ENCODE results near the gene SNED1.

The SNED1 gene

DNA sequence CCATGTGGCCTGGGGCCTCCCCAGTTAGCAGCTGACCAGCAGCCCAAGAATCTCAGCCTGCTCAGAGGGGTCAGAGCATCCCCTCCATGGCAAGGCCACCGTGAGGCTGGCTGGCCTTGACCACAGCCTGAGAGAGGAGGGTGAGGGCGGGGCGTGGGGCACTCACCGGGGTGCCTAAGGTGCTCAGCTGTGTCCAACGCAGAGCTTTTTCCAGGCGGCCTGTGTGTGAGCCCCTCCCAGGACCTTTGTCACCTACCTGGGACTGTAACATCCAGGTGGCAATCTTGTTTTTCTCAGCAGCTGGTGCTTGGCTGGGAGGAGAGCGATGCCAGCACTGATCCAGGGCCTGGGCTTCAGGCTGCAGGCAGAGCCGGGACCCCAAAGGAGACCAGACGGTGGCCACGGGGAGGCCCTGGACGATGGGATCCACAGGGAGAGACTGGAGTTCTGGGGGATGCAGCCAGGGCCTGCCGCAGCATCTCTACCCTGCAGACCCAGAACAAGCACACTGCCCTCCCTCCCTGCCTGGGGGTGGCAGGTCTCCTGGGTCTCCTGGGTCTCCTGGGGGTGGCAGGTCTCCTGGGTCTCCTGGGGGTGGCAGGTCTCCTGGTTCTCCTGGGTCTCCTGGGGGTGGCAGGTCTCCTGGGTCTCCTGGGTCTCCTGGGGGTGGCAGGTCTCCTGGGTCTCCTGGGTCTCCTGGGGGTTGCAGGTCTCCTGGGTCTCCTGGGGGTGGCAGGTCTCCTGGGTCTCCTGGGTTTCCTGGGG is 12.3 kb downstream of the SNED1 start:
- intact Hi-C loops (cut with DNase I) = no loop called here
- DNase-seq = peak in 12 of 42 donors; percentile 3 to 31 (median 14)

DNA sequence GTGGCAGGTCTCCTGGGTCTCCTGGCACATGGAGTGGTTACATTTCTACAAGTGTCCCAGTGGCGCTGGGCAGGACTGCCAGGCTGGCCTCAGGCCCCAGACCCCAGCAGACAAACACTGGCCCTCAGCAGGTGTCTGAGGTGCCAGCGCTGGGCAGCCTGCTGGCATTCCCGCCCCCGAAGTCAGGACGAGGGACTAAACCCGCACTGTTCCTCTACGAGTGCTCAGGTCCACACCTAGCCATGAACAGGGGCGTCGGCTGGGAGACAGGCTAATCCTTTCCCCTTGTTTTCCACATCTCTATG is 12.8 kb downstream of the SNED1 start:
- DNase-seq = peak in 13 of 42 donors; percentile 2 to 35 (median 12)
- intact Hi-C loops (cut with DNase I) = no loop called here

DNA sequence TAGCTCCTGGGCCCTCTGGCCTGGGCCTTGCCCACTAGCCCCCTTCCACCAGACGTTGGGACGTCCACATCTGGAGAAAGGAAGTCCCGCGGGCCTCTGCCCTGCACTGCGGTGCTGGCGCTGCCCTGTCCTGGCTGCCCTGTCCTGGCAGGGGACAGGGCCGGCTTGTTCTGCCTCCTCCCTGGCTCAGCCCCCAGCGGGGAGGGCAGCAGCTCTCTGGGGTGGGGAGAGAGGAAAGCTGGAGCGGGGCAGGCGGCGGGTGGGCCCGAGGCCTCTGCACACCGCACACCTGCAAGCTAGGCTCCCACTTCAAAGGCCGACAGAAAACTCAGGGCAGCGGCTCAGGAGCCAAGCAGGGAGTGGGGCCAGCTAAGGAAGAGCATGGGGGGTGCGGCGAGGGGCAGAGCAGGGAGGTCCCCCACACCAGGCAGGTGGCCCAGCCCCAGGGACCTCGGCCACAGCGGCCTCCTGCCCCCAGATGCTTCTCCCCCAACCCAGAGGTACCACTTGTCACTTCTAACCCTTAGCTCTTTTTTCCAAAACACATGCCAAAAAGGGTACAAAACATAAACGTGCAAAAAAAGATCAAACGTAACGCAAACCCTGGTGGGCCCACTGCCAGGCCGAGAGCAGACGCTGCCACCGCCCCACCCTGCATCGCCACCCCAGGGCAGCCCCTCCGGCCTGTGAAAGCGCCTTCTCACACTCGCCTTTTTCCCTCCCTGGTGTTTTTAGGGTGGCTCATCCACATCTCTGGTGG is 13.5 kb downstream of the SNED1 start:
- intact Hi-C loops (cut with DNase I) = no loop called here

GRCh38 chr2:241014224-241014623 is 15.8 kb downstream of the SNED1 start:
- intact Hi-C loops (cut with DNase I) = no loop called here
- peak in 9 of 42 donors; percentile 2 to 18 (median 9) for DNase-seq

More for the DNA sequence above, 13.5 kb downstream of the SNED1 start:
- peak in 16 of 42 donors; percentile 3 to 42 (median 18) for DNase-seq

GRCh38 chr2:241014764-241015163 is 16.3 kb downstream of the SNED1 start:
- DNase-seq = peak in 9 of 42 donors; percentile 1 to 27 (median 11)
- intact Hi-C loops (cut with DNase I) = no loop called here

DNA sequence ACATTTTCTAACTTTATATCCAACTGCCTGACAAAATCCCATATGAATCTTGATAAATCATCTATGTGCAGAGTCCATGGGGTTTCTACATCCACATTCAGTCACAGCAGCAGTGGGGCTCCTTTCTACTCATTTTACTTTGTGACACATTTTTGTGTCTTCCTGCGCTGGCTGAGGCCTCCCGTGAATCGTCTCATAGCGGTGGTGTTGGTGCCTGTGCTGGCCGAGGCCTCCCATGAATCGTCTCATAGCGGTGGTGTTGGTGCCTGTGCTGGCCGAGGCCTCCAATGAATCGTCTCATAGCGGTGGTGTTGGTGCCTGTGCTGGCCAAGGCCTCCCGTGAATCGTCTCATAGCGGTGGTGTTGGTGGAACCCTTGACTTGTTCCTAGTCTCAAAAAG is 17.0 kb downstream of the SNED1 start:
- intact Hi-C loops (cut with DNase I) = no loop called here
- DNase-seq = peak in 15 of 42 donors; percentile 4 to 42 (median 9)

DNA sequence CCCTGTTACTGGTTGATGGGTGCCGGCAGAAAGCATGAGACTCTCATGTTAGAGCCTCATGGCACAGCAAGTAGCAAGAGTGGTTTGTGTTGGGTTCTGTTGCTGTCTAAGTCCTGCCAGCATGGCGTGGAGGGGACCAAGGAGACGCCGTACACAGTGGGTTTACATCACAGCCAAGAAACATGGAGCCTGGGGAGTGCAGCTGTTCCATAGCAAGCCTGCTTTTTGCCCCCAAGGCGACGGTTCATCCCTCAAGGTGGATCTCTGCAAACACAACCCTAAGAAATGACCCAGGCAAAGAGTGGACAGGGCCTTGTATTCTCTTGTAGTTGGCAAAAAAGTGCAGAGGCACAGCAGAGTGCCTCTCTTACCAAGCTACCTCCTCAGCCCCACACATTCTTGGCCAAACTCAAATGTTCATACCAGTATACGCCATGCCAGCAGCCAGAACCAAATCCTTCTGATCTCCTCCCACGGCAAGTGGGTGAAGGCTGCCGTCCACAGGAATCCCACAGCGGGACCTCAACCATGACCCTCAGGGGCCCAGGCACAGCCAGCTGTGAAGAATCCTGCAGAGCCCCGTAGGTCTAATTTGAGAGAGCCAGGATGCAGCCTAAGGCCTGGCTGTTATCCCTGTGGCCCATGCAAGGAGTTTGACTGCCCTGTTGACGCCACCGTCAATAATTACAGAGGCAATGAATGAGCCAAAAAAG is 19.0 kb downstream of the SNED1 start:
- DNase-seq = peak in 11 of 42 donors; percentile 2 to 28 (median 8)
- intact Hi-C loops (cut with DNase I) = no loop called here

DNA sequence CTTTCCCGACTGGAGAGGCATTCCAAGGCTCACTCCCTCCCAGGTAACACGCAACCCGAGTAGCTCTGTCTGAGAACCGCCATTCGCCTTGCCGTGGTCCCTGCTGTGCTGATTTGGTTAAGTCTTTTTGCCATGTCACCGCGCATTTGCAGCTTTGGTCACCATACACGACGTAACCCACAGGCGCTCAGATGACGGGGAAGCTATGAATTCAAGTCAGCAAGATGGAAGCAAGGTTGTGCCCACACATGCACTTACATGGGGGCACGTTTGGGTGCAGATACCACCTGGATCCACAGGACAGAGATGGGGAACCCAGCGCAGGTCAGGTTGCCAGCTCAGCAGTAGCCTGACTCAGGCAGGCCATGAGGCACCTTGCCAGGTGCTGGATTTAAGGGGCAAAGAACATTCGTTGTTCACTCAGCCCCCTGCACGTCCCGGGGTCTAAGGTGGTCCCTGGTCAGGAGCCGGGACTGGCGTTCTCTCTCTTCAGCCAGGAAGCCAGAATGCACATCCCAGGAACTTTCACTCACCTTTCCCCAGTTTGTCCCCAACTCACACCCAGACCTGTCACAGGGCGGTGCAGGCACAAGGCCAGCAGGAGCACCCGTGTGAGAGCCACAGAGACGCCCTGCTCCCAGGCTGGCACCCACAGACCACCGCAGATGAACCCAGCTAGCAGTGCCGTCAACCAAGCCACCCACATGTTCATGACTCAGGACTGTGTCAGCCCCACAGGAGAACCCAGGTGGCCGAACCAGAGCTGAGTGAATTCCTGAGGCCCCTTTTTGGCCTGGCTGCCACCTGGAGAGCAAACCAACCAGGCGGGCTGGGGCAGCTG is 19.9 kb downstream of the SNED1 start:
- intact Hi-C loops (cut with DNase I) = no loop called here
- peak in 12 of 42 donors; percentile 3 to 36 (median 12) for DNase-seq

DNA sequence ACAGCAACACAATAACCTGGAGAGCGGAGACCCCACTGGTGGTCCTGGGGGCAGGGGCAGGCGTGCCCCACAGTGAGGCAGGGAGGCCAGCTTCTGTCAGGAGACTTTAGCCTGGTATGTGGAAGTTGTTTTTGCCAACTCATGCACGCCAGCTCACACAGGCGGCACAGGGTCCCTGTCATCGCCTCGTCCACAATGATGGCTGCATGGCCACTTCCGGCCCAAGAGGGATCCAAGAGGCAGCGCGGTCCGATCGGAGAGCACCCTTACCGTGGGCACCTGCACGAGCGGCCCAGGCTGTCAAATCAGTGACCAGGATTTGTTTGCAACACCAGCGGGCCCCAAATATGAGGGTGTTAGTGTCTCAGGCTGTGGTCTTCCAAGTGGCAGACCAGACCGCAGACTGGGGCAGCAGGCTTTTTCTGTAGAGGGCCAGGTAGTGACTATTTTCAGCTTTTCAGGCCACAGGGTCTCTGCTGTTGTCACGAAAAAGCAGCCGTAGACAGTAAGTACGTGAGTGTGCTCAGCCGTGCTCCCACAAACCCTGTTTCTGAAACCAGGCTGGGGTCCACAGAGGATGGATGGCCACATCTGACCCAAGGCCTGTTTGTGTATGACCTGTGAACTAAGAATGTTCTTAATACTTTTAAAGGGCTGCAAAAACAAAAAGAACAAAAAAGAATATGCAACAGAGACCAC is 21.2 kb downstream of the SNED1 start:
- intact Hi-C loops (cut with DNase I) = no loop called here
- peak in 8 of 42 donors; percentile 1 to 25 (median 12) for DNase-seq

- intact Hi-C loops (cut with DNase I) = no loop called here
- DNase-seq = peak in 5 of 42 donors; percentile 6 to 25 (median 13)
These were observed 21.8 kb downstream of the SNED1 start for GRCh38 chr2:241020201-241020600.

DNA sequence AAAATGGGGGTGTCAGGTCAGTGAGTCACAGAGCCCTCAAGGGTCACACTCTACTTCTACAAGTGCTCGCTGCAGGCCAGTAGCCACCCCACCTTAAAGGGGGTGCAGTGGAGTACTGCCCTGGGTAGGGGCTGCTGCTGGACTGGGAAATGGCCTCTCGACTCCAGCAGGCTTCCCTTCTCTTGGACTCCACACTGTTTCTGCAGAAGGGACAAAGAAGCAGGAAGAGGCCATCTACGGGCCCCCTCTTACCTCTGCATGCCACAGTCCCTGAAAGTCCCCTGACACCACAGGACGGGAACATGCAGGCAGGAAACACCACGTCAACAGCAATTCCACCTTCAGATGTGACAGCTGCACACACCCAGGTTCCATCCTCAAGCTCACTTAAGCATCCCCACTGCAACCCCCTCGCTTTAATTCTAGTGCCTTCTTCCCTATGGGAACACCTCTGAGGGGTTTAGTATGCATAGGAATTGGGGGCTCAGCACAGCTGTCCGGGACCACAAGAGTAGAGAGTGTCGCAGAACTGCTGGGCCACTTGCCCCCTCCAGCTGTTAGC is 22.3 kb downstream of the SNED1 start:
- peak in 7 of 42 donors; percentile 3 to 22 (median 10) for DNase-seq
- intact Hi-C loops (cut with DNase I) = no loop called here

DNA sequence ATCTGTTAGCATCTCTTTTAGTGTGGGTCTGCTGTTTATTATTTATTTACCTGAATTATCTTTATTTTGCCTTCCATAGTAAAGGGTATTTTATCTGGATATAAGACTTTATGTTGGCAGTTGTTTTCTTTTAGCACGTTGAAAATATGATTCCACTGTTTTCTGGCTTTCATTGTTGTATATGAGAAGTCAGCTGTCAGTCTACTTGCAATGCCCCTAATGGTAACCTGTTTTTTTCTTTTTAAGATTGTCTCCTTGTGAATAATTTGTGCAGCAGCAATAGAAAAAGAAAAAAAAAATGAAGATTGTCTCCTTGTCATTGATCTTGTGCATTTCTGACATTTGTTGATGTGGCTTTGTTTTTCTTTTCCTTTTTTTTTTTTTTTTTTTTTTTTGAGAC is 27.2 kb downstream of the SNED1 start:
- intact Hi-C loops (cut with DNase I) = no loop called here
- DNase-seq = no peak

DNA sequence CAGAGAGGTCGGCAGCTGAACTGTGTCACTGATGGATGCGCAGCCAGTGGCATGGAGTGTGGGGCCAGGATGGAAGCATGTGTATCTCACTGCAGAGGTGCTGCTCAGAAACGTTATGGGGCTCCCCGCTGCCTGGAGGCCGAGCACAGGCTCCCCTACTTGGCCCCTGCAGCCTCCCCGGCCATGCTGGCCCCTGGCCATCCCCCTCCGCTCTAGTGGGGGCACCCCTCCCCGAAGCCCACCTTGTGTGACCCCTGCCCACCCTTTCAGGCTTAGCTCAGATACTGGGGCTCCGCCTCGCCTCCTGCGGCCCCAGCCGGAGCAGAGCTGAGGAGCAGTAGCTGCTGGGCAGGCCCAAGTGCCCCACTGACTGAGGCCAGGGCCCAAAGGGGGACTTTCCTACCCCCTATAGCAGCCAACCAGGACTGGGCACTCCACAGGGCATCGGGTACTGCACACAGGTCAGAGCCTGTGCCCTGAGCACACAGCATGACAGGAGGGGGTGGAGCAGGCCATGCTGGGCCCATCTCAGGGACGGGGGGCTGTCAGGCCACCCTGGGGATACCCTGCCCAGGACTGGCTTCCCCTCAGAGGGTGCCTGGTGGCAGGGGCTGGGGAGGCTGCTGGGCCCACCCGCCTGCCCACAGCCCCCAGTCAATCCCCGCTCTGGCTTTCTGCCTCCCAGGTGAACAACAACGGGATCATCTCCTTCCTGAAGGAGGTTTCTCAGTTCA is 31.3 kb downstream of the SNED1 start:
- DNase-seq = peak in 7 of 42 donors; percentile 5 to 21 (median 10)

DNA sequence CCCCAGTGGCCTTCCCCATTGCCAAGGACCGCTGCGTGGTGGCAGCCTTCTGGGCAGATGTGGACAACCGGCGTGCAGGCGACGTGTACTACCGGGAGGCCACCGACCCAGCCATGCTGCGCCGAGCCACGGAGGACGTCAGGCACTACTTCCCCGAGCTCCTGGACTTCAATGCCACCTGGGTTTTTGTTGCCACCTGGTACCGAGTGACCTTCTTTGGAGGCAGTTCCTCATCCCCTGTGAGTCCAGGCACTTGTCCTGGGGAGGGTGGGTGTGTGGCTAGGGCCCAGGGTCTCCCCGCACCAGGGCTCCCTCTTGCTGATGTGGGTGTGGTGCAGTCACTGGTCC is 31.9 kb downstream of the SNED1 start:
- peak in 6 of 42 donors; percentile 2 to 31 (median 8) for DNase-seq
- intact Hi-C loops (cut with DNase I) = no loop called here

More for the DNA sequence above, 31.3 kb downstream of the SNED1 start:
- intact Hi-C loops (cut with DNase I) = no loop called here

DNA sequence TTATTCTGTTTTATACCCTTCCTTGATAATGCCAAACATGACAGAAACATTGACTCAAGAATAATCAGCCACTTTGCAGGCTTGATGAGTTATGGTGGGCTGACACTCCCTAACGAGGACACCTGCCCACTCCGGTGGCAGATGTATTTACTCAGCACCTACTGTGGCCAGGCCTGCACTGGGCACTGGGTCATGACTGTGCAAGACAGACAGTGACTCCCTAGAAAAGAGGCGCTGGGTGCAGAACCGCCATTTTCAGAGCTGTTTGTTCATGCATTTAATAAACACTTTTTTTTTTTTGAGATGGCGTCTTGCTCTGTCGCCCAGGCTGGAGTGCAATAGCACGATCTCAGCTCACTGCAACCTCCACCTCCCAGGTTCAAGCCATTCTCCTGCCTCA is 32.5 kb downstream of the SNED1 start:
- peak in 10 of 42 donors; percentile 4 to 34 (median 14) for DNase-seq
- intact Hi-C loops (cut with DNase I) = no loop called here

DNA sequence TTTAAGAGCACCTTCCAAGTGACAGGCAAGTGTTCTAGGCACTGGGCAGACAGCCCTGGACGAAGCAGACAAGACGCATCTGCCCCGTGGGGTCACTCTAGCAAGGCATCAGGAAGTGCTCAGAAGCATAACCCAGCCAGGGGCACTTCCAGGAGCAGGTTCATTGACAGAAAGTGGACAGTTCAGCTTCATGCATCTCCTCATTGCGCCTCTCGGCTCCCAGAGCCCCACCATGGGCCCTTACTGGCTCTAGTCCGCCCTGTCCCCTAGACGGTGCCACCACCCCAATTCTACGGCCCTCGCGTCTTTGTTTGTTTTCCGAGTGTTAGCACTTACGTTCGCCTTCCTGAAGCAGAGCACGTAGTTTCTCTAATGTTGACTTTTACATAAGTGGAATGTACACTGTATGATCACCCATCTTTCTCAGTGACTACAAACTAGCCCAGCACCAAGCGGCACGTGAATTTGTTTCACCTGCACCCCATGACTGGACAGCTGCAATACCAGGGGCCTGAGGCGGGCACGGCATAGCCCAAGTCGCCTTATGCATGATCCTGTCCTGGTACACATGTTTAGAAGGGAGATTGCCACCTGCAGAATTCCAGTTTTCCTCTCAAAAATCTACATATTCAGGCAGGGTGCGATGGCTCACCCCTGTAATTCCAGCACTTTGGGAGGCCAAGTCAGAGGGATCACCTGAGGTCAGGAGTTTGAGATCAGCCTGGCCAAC is 33.2 kb downstream of the SNED1 start:
- DNase-seq = peak in 8 of 42 donors; percentile 7 to 32 (median 22)
- intact Hi-C loops (cut with DNase I) = no loop called here

Measured in head of caudate nucleus (tissue), 42 donors.